Measurements from ENCODE around the gene CDK5RAP3. TPM values are rescaled to one million over a fixed set of nuclear protein-coding genes. Genes with fewer than 3 reads are reported as not detected.

Gene CDK5RAP3
- total RNA-seq, 1 donor from 2014 or later, result 62.8 TPM

DNA sequence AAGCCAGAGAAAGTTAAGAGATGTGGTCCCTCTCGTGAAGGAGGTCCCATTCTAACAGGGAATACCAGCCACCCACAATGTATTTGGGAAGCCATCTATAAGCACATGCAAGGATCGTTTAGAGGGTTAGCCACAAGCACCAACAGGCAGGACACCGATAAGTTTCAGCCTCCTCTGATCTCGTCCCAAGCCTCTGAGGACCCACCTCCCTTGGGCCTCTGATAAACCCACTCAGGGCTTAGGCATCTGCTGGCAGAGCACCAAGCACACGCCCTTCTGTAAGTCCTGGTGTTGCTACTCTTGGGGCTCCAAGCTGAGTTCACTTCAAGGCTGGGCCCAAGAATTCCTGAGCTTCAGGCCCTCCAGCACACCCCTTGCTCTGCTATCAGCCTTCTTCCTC lies 35.0 kb upstream of the CDK5RAP3 start:
- H3K27ac Mint-ChIP-seq (ENCODE audit: unreplicated experiment), result no peak overlapping the region
- H3K9me3 Mint-ChIP-seq (ENCODE audit: unreplicated experiment), result no peaks in the 10 kb centered on the region
- FAIRE-seq (no peak), DNase-seq (ENCODE audit: low read depth) (peak; percentile 83)
- no peak overlapping the region for H3K4me3 Mint-ChIP-seq (ENCODE audit: unreplicated experiment)
- H3K4me1 Mint-ChIP-seq (ENCODE audit: low read depth, unreplicated experiment), result peaks cover 4% of the 10 kb centered on the region
- H2AFZ ChIP-seq (ENCODE audit: low read depth, low read length), result no peak overlapping the region
- no peaks in the 10 kb centered on the region for H3K9me3 ChIP-seq (ENCODE audit: insufficient read depth, low read depth, low read length)
- peaks cover 5% of the 10 kb centered on the region for H3K36me3 Mint-ChIP-seq (ENCODE audit: low read depth, unreplicated experiment)
- peaks cover 17% of the 10 kb centered on the region for H3K4me1 ChIP-seq (ENCODE audit: insufficient read depth, low read length)
- TF ChIP-seq EZH2 (IDR thresholded peaks at IDR 0.05; ENCODE audit: insufficient read depth, low read length), result no peak
- TF ChIP-seq, protein P1, sequence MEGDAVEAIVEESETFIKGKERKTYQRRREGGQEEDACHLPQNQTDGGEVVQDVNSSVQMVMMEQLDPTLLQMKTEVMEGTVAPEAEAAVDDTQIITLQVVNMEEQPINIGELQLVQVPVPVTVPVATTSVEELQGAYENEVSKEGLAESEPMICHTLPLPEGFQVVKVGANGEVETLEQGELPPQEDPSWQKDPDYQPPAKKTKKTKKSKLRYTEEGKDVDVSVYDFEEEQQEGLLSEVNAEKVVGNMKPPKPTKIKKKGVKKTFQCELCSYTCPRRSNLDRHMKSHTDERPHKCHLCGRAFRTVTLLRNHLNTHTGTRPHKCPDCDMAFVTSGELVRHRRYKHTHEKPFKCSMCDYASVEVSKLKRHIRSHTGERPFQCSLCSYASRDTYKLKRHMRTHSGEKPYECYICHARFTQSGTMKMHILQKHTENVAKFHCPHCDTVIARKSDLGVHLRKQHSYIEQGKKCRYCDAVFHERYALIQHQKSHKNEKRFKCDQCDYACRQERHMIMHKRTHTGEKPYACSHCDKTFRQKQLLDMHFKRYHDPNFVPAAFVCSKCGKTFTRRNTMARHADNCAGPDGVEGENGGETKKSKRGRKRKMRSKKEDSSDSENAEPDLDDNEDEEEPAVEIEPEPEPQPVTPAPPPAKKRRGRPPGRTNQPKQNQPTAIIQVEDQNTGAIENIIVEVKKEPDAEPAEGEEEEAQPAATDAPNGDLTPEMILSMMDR (IDR thresholded peaks at IDR 0.05; ENCODE audit: insufficient read depth, low read depth, low read length), result no peak
- H3K27me3 ChIP-seq (ENCODE audit: insufficient read depth, low read length), result no peaks in the 10 kb centered on the region
- H3K27ac ChIP-seq (ENCODE audit: low read depth, low read length), result no peak overlapping the region
- peaks cover 6% of the 10 kb centered on the region for H3K27me3 Mint-ChIP-seq (ENCODE audit: low read depth, unreplicated experiment)
- no peak overlapping the region for H3K9ac ChIP-seq (ENCODE audit: low read length)
- peak overlapping the region; percentile 25 for H3K4me2 ChIP-seq (ENCODE audit: low read length)
- no peak overlapping the region for H3K4me3 ChIP-seq (ENCODE audit: insufficient read depth, low read depth, low read length)
- no peaks in the 10 kb centered on the region for H3K79me2 ChIP-seq (ENCODE audit: insufficient read depth, low read length)
- H4K20me1 ChIP-seq (ENCODE audit: insufficient read depth, low read length), result no peaks in the 10 kb centered on the region
- H3K36me3 ChIP-seq (ENCODE audit: insufficient read depth, low read length), result no peaks in the 10 kb centered on the region

DNA sequence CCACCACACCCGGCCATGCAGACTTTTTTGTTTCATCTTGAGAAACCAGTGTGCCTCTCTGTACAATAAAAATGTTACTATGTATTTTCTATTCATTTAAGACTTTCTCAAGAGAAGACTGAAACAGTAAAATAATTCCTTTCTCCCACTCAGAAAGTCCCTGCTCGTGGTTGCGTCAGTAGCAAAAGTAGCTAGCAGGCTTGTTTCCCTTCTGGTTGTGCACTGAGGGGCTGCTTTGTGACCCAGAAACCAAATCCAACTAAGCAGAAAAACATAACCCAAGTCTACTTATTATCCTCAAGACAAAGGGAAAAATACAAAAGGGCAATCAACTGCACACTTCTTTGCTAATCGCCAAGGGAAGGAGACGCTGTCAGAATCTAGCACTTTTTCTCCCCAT lies 33.0 kb upstream of the CDK5RAP3 start:
- TF ChIP-seq, protein P1 (IDR thresholded peaks at IDR 0.05; ENCODE audit: insufficient read depth, low read depth, low read length), result no peak
- TF ChIP-seq EZH2 (IDR thresholded peaks at IDR 0.05; ENCODE audit: insufficient read depth, low read length), result no peak
- H3K79me2 ChIP-seq (ENCODE audit: insufficient read depth, low read length), result peaks cover 6% of the 10 kb centered on the region
- no peak overlapping the region for H3K4me3 ChIP-seq (ENCODE audit: insufficient read depth, low read depth, low read length)
- no peak overlapping the region for H2AFZ ChIP-seq (ENCODE audit: low read depth, low read length)
- no peak overlapping the region for H3K4me2 ChIP-seq (ENCODE audit: low read length)
- Mint-ChIP-seq H3K4me1 (ENCODE audit: low read depth, unreplicated experiment) (peaks cover 9% of the 10 kb centered on the region), H3K27ac (ENCODE audit: unreplicated experiment) (no peak overlapping the region), H3K9me3 (ENCODE audit: unreplicated experiment) (no peaks in the 10 kb centered on the region), H3K27me3 (ENCODE audit: low read depth, unreplicated experiment) (peaks cover 10% of the 10 kb centered on the region), H3K4me3 (ENCODE audit: unreplicated experiment) (no peak overlapping the region), H3K36me3 (ENCODE audit: low read depth, unreplicated experiment) (peaks cover 2% of the 10 kb centered on the region)
- H3K27me3 ChIP-seq (ENCODE audit: insufficient read depth, low read length), result no peaks in the 10 kb centered on the region
- no peak overlapping the region for H3K27ac ChIP-seq (ENCODE audit: low read depth, low read length)
- no peaks in the 10 kb centered on the region for H3K36me3 ChIP-seq (ENCODE audit: insufficient read depth, low read length)
- H3K9ac ChIP-seq (ENCODE audit: low read length), result no peak overlapping the region
- H3K9me3 ChIP-seq (ENCODE audit: insufficient read depth, low read depth, low read length), result no peaks in the 10 kb centered on the region
- FAIRE-seq, result no peak
- no peaks in the 10 kb centered on the region for H4K20me1 ChIP-seq (ENCODE audit: insufficient read depth, low read length)
- no peak for DNase-seq (ENCODE audit: low read depth)
- peaks cover 31% of the 10 kb centered on the region for H3K4me1 ChIP-seq (ENCODE audit: insufficient read depth, low read length)

DNA sequence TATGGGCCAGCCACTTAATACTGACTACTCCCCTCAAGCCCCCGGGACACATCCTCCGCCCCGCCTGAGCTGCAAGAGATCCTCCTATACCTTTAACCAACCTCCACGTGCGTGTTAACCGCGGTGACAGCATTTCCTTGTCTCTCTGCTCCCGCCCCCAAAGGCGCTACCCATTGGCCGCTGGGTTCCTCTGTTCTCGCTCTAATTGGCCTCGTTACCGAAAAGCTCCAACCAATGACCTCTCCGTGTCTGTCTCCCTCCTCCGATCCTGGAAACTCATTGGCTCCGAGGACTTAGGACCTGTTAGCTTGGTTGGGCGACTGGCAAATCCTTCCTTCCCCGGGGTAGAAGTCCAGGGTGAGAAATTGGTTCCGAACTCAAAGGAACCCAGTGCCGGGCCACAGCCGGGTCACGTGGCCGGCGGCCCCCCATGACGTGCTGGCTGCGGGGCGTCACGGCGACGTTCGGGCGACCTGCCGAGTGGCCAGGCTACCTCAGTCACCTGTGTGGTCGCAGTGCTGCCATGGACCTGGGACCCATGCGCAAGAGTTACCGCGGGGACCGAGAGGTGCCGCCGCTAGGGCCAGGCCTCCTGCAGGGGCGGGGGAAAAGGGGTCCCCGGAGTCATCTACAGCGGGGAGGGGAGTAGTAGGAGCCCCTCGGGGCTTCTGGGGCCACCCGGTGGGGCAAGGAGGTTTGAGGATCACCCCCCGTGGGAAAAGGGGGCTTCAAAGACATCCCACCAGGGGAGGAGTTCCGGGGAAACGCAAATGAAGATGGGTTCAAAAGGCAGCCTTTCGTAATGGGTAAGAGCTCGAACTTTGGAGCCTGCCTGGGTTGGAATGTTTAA lies 29.4 kb upstream of the CDK5RAP3 start, which contains the start of gene PNPO:
TSS of gene PNPO (plus strand) at position 326 of the 850 bp plus-strand sequence. CDS start at position 431, 105 bp downstream.
- peaks cover 18% of the 10 kb centered on the region for H3K4me1 ChIP-seq (ENCODE audit: insufficient read depth, low read length)
- H3K9ac ChIP-seq (ENCODE audit: low read length), result peak within 1 kb of the TSS; percentile 81
- peak within 1 kb of the TSS; percentile 94 for H3K4me2 ChIP-seq (ENCODE audit: low read length)
- FAIRE-seq (peak; percentile 20), DNase-seq (ENCODE audit: low read depth) (peak; percentile 98)
- H2AFZ ChIP-seq (ENCODE audit: low read depth, low read length), result peak within 1 kb of the TSS; percentile 97
- TF ChIP-seq, protein P1 (IDR thresholded peaks at IDR 0.05; ENCODE audit: insufficient read depth, low read depth, low read length), result no peak
- no peak for TF ChIP-seq EZH2 (IDR thresholded peaks at IDR 0.05; ENCODE audit: insufficient read depth, low read length)
- Mint-ChIP-seq H3K27me3 (ENCODE audit: low read depth, unreplicated experiment) (peaks cover 10% of the 10 kb centered on the region), H3K36me3 (ENCODE audit: low read depth, unreplicated experiment) (peaks cover 4% of the 10 kb centered on the region), H3K4me3 (ENCODE audit: unreplicated experiment) (peak within 1 kb of the TSS; percentile 83), H3K27ac (ENCODE audit: unreplicated experiment) (peak within 1 kb of the TSS; percentile 89), H3K4me1 (ENCODE audit: low read depth, unreplicated experiment) (peaks cover 4% of the 10 kb centered on the region), H3K9me3 (ENCODE audit: unreplicated experiment) (no peaks in the 10 kb centered on the region)
- H3K79me2 ChIP-seq (ENCODE audit: insufficient read depth, low read length), result peaks cover 6% of the 10 kb centered on the region
- H3K36me3 ChIP-seq (ENCODE audit: insufficient read depth, low read length), result no peaks in the 10 kb centered on the region
- no peaks in the 10 kb centered on the region for H3K9me3 ChIP-seq (ENCODE audit: insufficient read depth, low read depth, low read length)
- H3K4me3 ChIP-seq (ENCODE audit: insufficient read depth, low read depth, low read length), result peak within 1 kb of the TSS; percentile 76
- H3K27ac ChIP-seq (ENCODE audit: low read depth, low read length), result no peak within 1 kb of the TSS
- no peaks in the 10 kb centered on the region for H3K27me3 ChIP-seq (ENCODE audit: insufficient read depth, low read length)
- no peaks in the 10 kb centered on the region for H4K20me1 ChIP-seq (ENCODE audit: insufficient read depth, low read length)
